Naive thymus-derived CD4-positive, alpha-beta T cell (primary cell): Measurements from ENCODE around the gene RHOU. TPM values are rescaled to one million over a fixed set of nuclear protein-coding genes. Genes with fewer than 3 reads are reported as not detected.
"Not testable (repeated sequence)": the region's sequence is repeated elsewhere in the genome, so short reads cannot be mapped to it uniquely, and the experiment has no call there.

Experiments
- ATAC-seq: fragments of 150-1000 bp; cut with Tn5 transposase; 2 replicates; pipeline ENCODE4 v1.10.0; 2021; ENCODE audit warnings: mild to moderate bottlenecking, moderate library complexity
- CTCF ChIA-PET: fragments of 350-600 bp; sonication (Branson Sonifier 250); formaldehyde crosslinking; loops from one replicate; lab custom pipeline; 2021; ENCODE audit warnings: antibody characterized with exemption; lab: Charles Lee
- POLR2A ChIA-PET: fragments of 350-600 bp; sonication (Branson Sonifier 250); formaldehyde crosslinking; loops from one replicate; lab custom pipeline; 2021; ENCODE audit warnings: antibody characterized with exemption, inconsistent platforms; lab: Charles Lee
- DNase-seq, 9 donors: peaks; one replicate each; pipeline versions ENCODE4 v3.0.0 to v3.0.0-alpha.2; 2020 to 2022; ENCODE audit warnings: mixed read lengths in 1 of 9
- H3K27ac ChIP-seq: one replicate; pipeline ENCODE4 v1.7.0; 2013; ENCODE audit warnings: mild to moderate bottlenecking, low read depth, low read length, moderate library complexity
- H3K27me3 ChIP-seq, 2 donors: one replicate each; pipeline ENCODE4 v1.7.0; 2013; ENCODE audit warnings: low read length in 2 of 2, mild to moderate bottlenecking in 2 of 2, moderate library complexity in 2 of 2; ENCODE audit not compliant: control insufficient read depth in 2 of 2, insufficient read depth in 2 of 2
- H3K36me3 ChIP-seq, 3 experiments: 1 replicate in 2 of 3; 2 replicates in 1 of 3; pipeline ENCODE4 v1.7.0; 2013; ENCODE audit warnings: low read length in 3 of 3, mild to moderate bottlenecking in 3 of 3, moderate library complexity in 1 of 3; ENCODE audit not compliant: insufficient read depth in 3 of 3, control insufficient read depth in 2 of 3
- H3K4me1 ChIP-seq, 2 donors: one replicate each; pipeline ENCODE4 v1.7.0; 2013; ENCODE audit warnings: low read length in 2 of 2, mild to moderate bottlenecking in 2 of 2, moderate library complexity in 1 of 2; ENCODE audit not compliant: control insufficient read depth in 2 of 2, insufficient read depth in 2 of 2
- H3K4me3 ChIP-seq: 2 replicates; pipeline ENCODE4 v1.7.0; 2013; ENCODE audit warnings: mild to moderate bottlenecking, low read length
- H3K9me3 ChIP-seq, 3 experiments: 1 replicate in 2 of 3; 2 replicates in 1 of 3; pipeline ENCODE4 v1.7.0; 2013; ENCODE audit warnings: low read length in 3 of 3; ENCODE audit not compliant: control insufficient read depth in 2 of 3
- H3K27ac Mint-ChIP-seq, 9 donors: one replicate each; pipeline ENCODE4 v1.8.0; 2020 to 2022; ENCODE audit warnings: mixed read lengths in 9 of 9, mild to moderate bottlenecking in 8 of 9, moderate library complexity in 5 of 9, inconsistent platforms in 2 of 9
- H3K27me3 Mint-ChIP-seq, 5 donors: one replicate each; pipeline ENCODE4 v1.8.0; 2021 to 2022; ENCODE audit warnings: mixed read lengths in 5 of 5, mild to moderate bottlenecking in 1 of 5
- H3K36me3 Mint-ChIP-seq, 5 donors: one replicate each; pipeline ENCODE4 v1.8.0; 2020 to 2022; ENCODE audit warnings: mixed read lengths in 5 of 5, mild to moderate bottlenecking in 3 of 5, inconsistent platforms in 1 of 5
- H3K4me1 Mint-ChIP-seq, 7 donors: one replicate each; pipeline ENCODE4 v1.8.0; 2020 to 2022; ENCODE audit warnings: mixed read lengths in 7 of 7, mild to moderate bottlenecking in 3 of 7, inconsistent platforms in 1 of 7
- H3K4me3 Mint-ChIP-seq, 10 donors: one replicate each; pipeline ENCODE4 v1.8.0; 2020 to 2022; ENCODE audit warnings: mild to moderate bottlenecking in 10 of 10, mixed read lengths in 10 of 10, moderate library complexity in 6 of 10, inconsistent platforms in 2 of 10
- H3K9me3 Mint-ChIP-seq, 11 donors: one replicate each; pipeline ENCODE4 v1.8.0; 2020 to 2022; ENCODE audit warnings: mixed read lengths in 11 of 11, mild to moderate bottlenecking in 4 of 11, inconsistent platforms in 1 of 11, moderate library complexity in 1 of 11
- intact Hi-C, 2 donors: fragments of 100-400 bp; cut with micrococcal nuclease; formaldehyde crosslinking; loops; one replicate each; pipeline ENCODE4 v1.15.1; 2023
- polyA plus RNA-seq, 2 donors: library from polyadenylated mRNA; unstranded; fragments of 300-500 nt; fragmentation: Illumina TruSeq; gene quantifications; one replicate each; pipeline ENCODE4 v1.2.3, GENCODE V29; 2021
- total RNA-seq, 6 experiments: library from RNA in 5 of 6; stranded (reverse) in 5 of 6; gene quantifications; 1 replicate in 5 of 6; 2 replicates in 1 of 6; pipeline ENCODE4 v1.2.3 and lab custom pipeline; 2021 to 2026

Gene RHOU
- total and polyA plus RNA-seq, 7 experiments from 2014 or later: 0.09 to 6.5 (median 1.5) TPM

GRCh38 chr1:228768355-228769000 lies 33.2 kb downstream of the RHOU start:
- Histone ChIP-seq H3K27me3 (no peaks in the 10 kb centered on the region), H3K9me3 (no peaks in the 10 kb centered on the region), H3K27ac (no peak overlapping the region), H3K4me3 (no peak overlapping the region), H3K36me3 (no peaks in the 10 kb centered on the region), H3K4me1 (peaks cover 0 to 20% of the 10 kb centered on the region in 2 donors)
- Mint-ChIP-seq H3K36me3 (no peaks in the 10 kb centered on the region), H3K4me1 (peaks cover 2 to 21% (median 12%) of the 10 kb centered on the region in 7 donors), H3K27ac (no peak overlapping the region), H3K9me3 (no peaks in the 10 kb centered on the region), H3K27me3 (peaks cover 0 to 25% (median 0%) of the 10 kb centered on the region in 5 donors), H3K4me3 (no peak overlapping the region)
- intact Hi-C loops: no loop called here
- no peak for DNase-seq
- ChIA-PET CTCF (no interaction called here), POLR2A (no interaction called here)
- no peak for ATAC-seq

- CTCF ChIA-PET: no interaction called here
Measured at GRCh38 chr1:228770779-228771223, 35.5 kb downstream of the RHOU start.

GRCh38 chr1:228772516-228773212 lies 37.4 kb downstream of the RHOU start:
- ChIA-PET POLR2A (no interaction called here), CTCF (no interaction called here)
- Mint-ChIP-seq H3K9me3 (peaks cover 0 to 4% (median 0%) of the 10 kb centered on the region in 11 donors), H3K4me3 (no peak overlapping the region), H3K36me3 (no peaks in the 10 kb centered on the region), H3K27ac (no peak overlapping the region), H3K27me3 (peaks cover 0 to 13% (median 0%) of the 10 kb centered on the region in 5 donors), H3K4me1 (peaks cover 0 to 10% (median 4%) of the 10 kb centered on the region in 7 donors)
- no peak overlapping the region for H3K27ac ChIP-seq
- no peak for ATAC-seq
- H3K27me3 ChIP-seq: no peaks in the 10 kb centered on the region
- no peak for DNase-seq
- H3K4me1 ChIP-seq: peaks cover 0 to 5% of the 10 kb centered on the region in 2 donors
- no peaks in the 10 kb centered on the region for H3K9me3 ChIP-seq
- H3K4me3 ChIP-seq: no peak overlapping the region
- H3K36me3 ChIP-seq: no peaks in the 10 kb centered on the region
- intact Hi-C loops: no loop called here

More at GRCh38 chr1:228770779-228771223, 35.5 kb downstream of the RHOU start:
- intact Hi-C loops: no loop called here
- ATAC-seq: no peak
- no peaks in the 10 kb centered on the region for H3K27me3 ChIP-seq
- H3K4me3 ChIP-seq: no peak overlapping the region
- Mint-ChIP-seq H3K36me3 (no peaks in the 10 kb centered on the region), H3K4me1 (peaks cover 2 to 13% (median 11%) of the 10 kb centered on the region in 7 donors), H3K9me3 (peaks cover 0 to 2% (median 0%) of the 10 kb centered on the region in 11 donors), H3K27me3 (peaks cover 0 to 20% (median 0%) of the 10 kb centered on the region in 5 donors), H3K4me3 (no peak overlapping the region), H3K27ac (peak overlapping the region in 1 of 9 donors; percentile 65)
- H3K4me1 ChIP-seq: peaks cover 0 to 8% of the 10 kb centered on the region in 2 donors
- no peak for DNase-seq
- no peak overlapping the region for H3K27ac ChIP-seq
- H3K36me3 ChIP-seq: no peaks in the 10 kb centered on the region
- POLR2A ChIA-PET: interaction anchor here (0.7 kb wide), 1 partner anchor 93 kb away, joined by 5 read pairs; no protein-coding TSS in a partner anchor
- no peaks in the 10 kb centered on the region for H3K9me3 ChIP-seq

- H3K27ac Mint-ChIP-seq, H3K36me3 Mint-ChIP-seq, H3K36me3 ChIP-seq, POLR2A ChIA-PET, H3K4me3 ChIP-seq, H3K27me3 ChIP-seq, H3K4me1 ChIP-seq, H3K9me3 Mint-ChIP-seq, H3K27ac ChIP-seq, H3K9me3 ChIP-seq, intact Hi-C loops, DNase-seq, H3K4me3 Mint-ChIP-seq, ATAC-seq: not testable (repeated sequence)
- CTCF ChIA-PET: interaction anchor here (0.5 kb wide), 1 partner anchor 68 kb away, joined by 3 read pairs; no protein-coding TSS in a partner anchor
- H3K4me1 Mint-ChIP-seq: peaks cover 0 to 10% (median 4%) of the 10 kb centered on the region in 7 donors
- H3K27me3 Mint-ChIP-seq: peaks cover 0 to 12% (median 0%) of the 10 kb centered on the region in 5 donors
Measured at GRCh38 chr1:228775946-228776345, 40.7 kb downstream of the RHOU start.

- intact Hi-C loops: no loop called here
- Mint-ChIP-seq H3K27me3 (peaks cover 0 to 12% (median 0%) of the 10 kb centered on the region in 5 donors), H3K36me3 (no peaks in the 10 kb centered on the region), H3K4me3 (no peak overlapping the region), H3K27ac (no peak overlapping the region), H3K9me3 (peaks cover 0 to 6% (median 0%) of the 10 kb centered on the region in 11 donors), H3K4me1 (peaks cover 0 to 10% (median 4%) of the 10 kb centered on the region in 7 donors)
- CTCF ChIA-PET: interaction anchor here (0.5 to 0.8 kb wide), 2 partner anchors 67 to 453 kb away, joined by 3 read pairs; no protein-coding TSS in a partner anchor
- Histone ChIP-seq H3K27me3 (no peaks in the 10 kb centered on the region), H3K4me1 (peaks cover 0 to 5% of the 10 kb centered on the region in 2 donors), H3K9me3 (no peaks in the 10 kb centered on the region), H3K27ac (no peak overlapping the region), H3K36me3 (no peaks in the 10 kb centered on the region), H3K4me3 (no peak overlapping the region)
- no peak for DNase-seq
- no peak for ATAC-seq
- POLR2A ChIA-PET: no interaction called here
Measured at GRCh38 chr1:228776449-228776848, 41.2 kb downstream of the RHOU start.

- DNase-seq (no peak), ATAC-seq (no peak)
- H3K4me3 Mint-ChIP-seq: no peak overlapping the region
- ChIA-PET CTCF (interaction anchor here (0.6 to 0.8 kb wide), 2 partner anchors 11 to 452 kb away, joined by 3 read pairs; no protein-coding TSS in a partner anchor), POLR2A (no interaction called here)
- Histone ChIP-seq H3K9me3 (no peaks in the 10 kb centered on the region), H3K27me3 (no peaks in the 10 kb centered on the region), H3K4me1 (peaks cover 0 to 5% of the 10 kb centered on the region in 2 donors), H3K4me3 (no peak overlapping the region), H3K36me3 (no peaks in the 10 kb centered on the region), H3K27ac (no peak overlapping the region)
- H3K4me1 Mint-ChIP-seq: peaks cover 0 to 10% (median 0%) of the 10 kb centered on the region in 7 donors
- H3K27me3 Mint-ChIP-seq: peaks cover 0 to 12% (median 0%) of the 10 kb centered on the region in 5 donors
- H3K27ac Mint-ChIP-seq: no peak overlapping the region
- no peaks in the 10 kb centered on the region for H3K36me3 Mint-ChIP-seq
- peaks cover 0 to 6% (median 0%) of the 10 kb centered on the region in 11 donors for H3K9me3 Mint-ChIP-seq
- intact Hi-C loops: no loop called here
Measured at GRCh38 chr1:228777236-228777635, 42.0 kb downstream of the RHOU start.
